H9 (cell line): Measurements from ENCODE around the gene FOXN4. TPM values are rescaled to one million over a fixed set of nuclear protein-coding genes. Genes with fewer than 3 reads are reported as not detected.

Source experiments
- DNase-seq: peaks from one replicate; pipeline ENCODE4 v3.0.0-alpha.2; 2017
- H2AFZ ChIP-seq: one replicate; pipeline ENCODE4 v1.6.1; 2013; ENCODE audit warnings: mild to moderate bottlenecking, low read length, control low read depth, moderate library complexity
- H2AK5ac ChIP-seq: 2 replicates; pipeline ENCODE4 v1.6.1; 2013; ENCODE audit warnings: low read length, control low read depth, mixed read lengths; ENCODE audit not compliant: insufficient read length
- H2BK120ac ChIP-seq: one replicate; pipeline ENCODE4 v1.6.1; 2013; ENCODE audit warnings: low read depth, mild to moderate bottlenecking, low read length, control low read depth, inconsistent platforms; ENCODE audit not compliant: poor library complexity, severe bottlenecking
- H2BK12ac ChIP-seq: 2 replicates; pipeline ENCODE4 v1.6.1; 2013; ENCODE audit warnings: low read length, control low read depth, mixed read lengths, low read depth; ENCODE audit not compliant: insufficient read length
- H2BK15ac ChIP-seq: 2 replicates; pipeline ENCODE4 v1.6.1; 2013; ENCODE audit warnings: low read depth, low read length, control low read depth
- H2BK20ac ChIP-seq: one replicate; pipeline ENCODE4 v1.6.1; 2013; ENCODE audit warnings: low read depth, mild to moderate bottlenecking, low read length, control low read depth, inconsistent platforms; ENCODE audit not compliant: poor library complexity, severe bottlenecking
- H2BK5ac ChIP-seq: 2 replicates; pipeline ENCODE4 v1.6.1; 2013; ENCODE audit warnings: low read length, control low read depth, mixed read lengths; ENCODE audit not compliant: insufficient read length
- H3K14ac ChIP-seq: 2 replicates; pipeline ENCODE4 v1.6.1; 2013; ENCODE audit warnings: low read length, control low read depth; ENCODE audit not compliant: insufficient read depth
- H3K18ac ChIP-seq: 2 replicates; pipeline ENCODE4 v1.6.1; 2013; ENCODE audit warnings: low read depth, mild to moderate bottlenecking, mixed read lengths, low read length, control low read depth; ENCODE audit not compliant: insufficient read length
- H3K23ac ChIP-seq: 2 replicates; pipeline ENCODE4 v1.6.1; 2013; ENCODE audit warnings: low read length, control low read depth, mixed read lengths, low read depth; ENCODE audit not compliant: insufficient read length
- H3K23me2 ChIP-seq: 2 replicates; pipeline ENCODE4 v1.6.1; 2013; ENCODE audit warnings: low read depth, mild to moderate bottlenecking, mixed read lengths, low read length, control low read depth; ENCODE audit not compliant: insufficient read length, poor library complexity, severe bottlenecking
- H3K27ac ChIP-seq: 2 replicates; pipeline ENCODE4 v1.5.1; 2013; ENCODE audit warnings: low read length, control low read depth, mixed read lengths, low read depth; ENCODE audit not compliant: insufficient read length
- H3K27me3 ChIP-seq: 2 replicates; pipeline ENCODE4 v1.6.1; 2013; ENCODE audit warnings: low read length, control low read depth, inconsistent platforms; ENCODE audit not compliant: insufficient read depth
- H3K4ac ChIP-seq: 2 replicates; pipeline ENCODE4 v1.6.1; 2013; ENCODE audit warnings: low read depth, mild to moderate bottlenecking, control low read depth, inconsistent platforms, low read length, moderate library complexity
- H3K4me1 ChIP-seq: 2 replicates; pipeline ENCODE4 v1.6.1; 2013; ENCODE audit warnings: low read length, control low read depth, inconsistent platforms; ENCODE audit not compliant: insufficient read depth
- H3K4me2 ChIP-seq: 2 replicates; pipeline ENCODE4 v1.6.1; 2013; ENCODE audit warnings: low read length, control low read depth, mixed read lengths; ENCODE audit not compliant: insufficient read length, insufficient read depth
- H3K56ac ChIP-seq: 2 replicates; pipeline ENCODE4 v1.6.1; 2013; ENCODE audit warnings: low read depth, mild to moderate bottlenecking, mixed read lengths, low read length, control low read depth; ENCODE audit not compliant: insufficient read length
- H3K79me1 ChIP-seq: 2 replicates; pipeline ENCODE4 v1.6.1; 2013; ENCODE audit warnings: low read depth, mild to moderate bottlenecking, moderate library complexity, low read length, control low read depth, inconsistent platforms; ENCODE audit not compliant: insufficient read depth, poor library complexity, severe bottlenecking
- H3K79me2 ChIP-seq: 2 replicates; pipeline ENCODE4 v1.6.1; 2013; ENCODE audit warnings: low read length, control low read depth, inconsistent platforms; ENCODE audit not compliant: insufficient read depth
- H3K9ac ChIP-seq: 2 replicates; pipeline ENCODE4 v1.6.1; 2013; ENCODE audit warnings: low read length, control low read depth, mixed read lengths; ENCODE audit not compliant: insufficient read length; ENCODE audit errors: extremely low read depth
- H3K9me3 ChIP-seq: one replicate; pipeline ENCODE4 v1.6.1; 2013; ENCODE audit warnings: low read depth, low read length, inconsistent platforms; ENCODE audit not compliant: control insufficient read depth
- H3T11ph ChIP-seq: one replicate; pipeline ENCODE4 v1.6.1; 2013; ENCODE audit warnings: mild to moderate bottlenecking, low read length, control low read depth, inconsistent platforms
- H4K20me1 ChIP-seq: one replicate; pipeline ENCODE4 v1.6.1; 2013; ENCODE audit not compliant: control insufficient read depth, insufficient read length, insufficient read depth
- H4K5ac ChIP-seq: 2 replicates; pipeline ENCODE4 v1.6.1; 2013; ENCODE audit warnings: low read depth, mild to moderate bottlenecking, mixed read lengths, low read length, control low read depth; ENCODE audit not compliant: insufficient read length
- H4K8ac ChIP-seq: replicated peaks from 2 replicates; pipeline ENCODE4 v1.6.1; 2013; ENCODE audit warnings: low read length, control low read depth, mixed read lengths, low read depth; ENCODE audit not compliant: insufficient read length
- H4K91ac ChIP-seq: 2 replicates; pipeline ENCODE4 v1.6.1; 2013; ENCODE audit warnings: low read depth, mild to moderate bottlenecking, moderate library complexity, mixed read lengths, low read length, control low read depth; ENCODE audit not compliant: insufficient read length
- H3K27ac Mint-ChIP-seq, 3 experiments: 2 replicates in 2 of 3; 3 replicates in 1 of 3; pipeline ENCODE4 v1.8.0; 2020 to 2021; ENCODE audit warnings: mixed read lengths in 3 of 3, mild to moderate bottlenecking in 1 of 3, moderate library complexity in 1 of 3
- H3K27me3 Mint-ChIP-seq: 2 replicates; pipeline ENCODE4 v1.8.0; 2021; ENCODE audit warnings: low read depth, mild to moderate bottlenecking, moderate library complexity, mixed read lengths
- H3K36me3 Mint-ChIP-seq, 3 experiments: 2 replicates in 2 of 3; 3 replicates in 1 of 3; pipeline ENCODE4 v1.8.0; 2020 to 2021; ENCODE audit warnings: low read depth in 3 of 3, mixed read lengths in 3 of 3; ENCODE audit not compliant: insufficient read depth in 1 of 3
- H3K4me1 Mint-ChIP-seq, 2 experiments: 2 replicates each; pipeline ENCODE4 v1.8.0; 2020; ENCODE audit warnings: mixed read lengths in 2 of 2
- H3K4me3 Mint-ChIP-seq, 2 experiments: 2 replicates in 1 of 2; 3 replicates in 1 of 2; pipeline ENCODE4 v1.8.0; 2020 to 2021; ENCODE audit warnings: mild to moderate bottlenecking in 2 of 2, mixed read lengths in 2 of 2, moderate library complexity in 1 of 2
- H3K9me3 Mint-ChIP-seq, 2 experiments: 2 replicates in 1 of 2; 3 replicates in 1 of 2; pipeline ENCODE4 v1.8.0; 2020; ENCODE audit warnings: mild to moderate bottlenecking in 2 of 2, mixed read lengths in 2 of 2, moderate library complexity in 1 of 2
- CTCF ChIP-seq: fragments of 200-600 bp; sonication (generic); conservative IDR thresholded peaks from 3 replicates; pipeline ENCODE4 v1.8.0; 2021; ENCODE audit warnings: antibody characterized with exemption, mild to moderate bottlenecking
- WGBS: extraction: QIAGEN DNeasy Blood & Tissue Kit; methylation state at CpG from one replicate; pipeline ENCODE4 v1.1.7; 2013; ENCODE audit warnings: missing lambda C conversion rate, low lambda C conversion rate, mixed read lengths; ENCODE audit not compliant: insufficient read length; ENCODE audit errors: extremely low coverage; 5-methylcytosine and 5-hydroxymethylcytosine counted together
- total RNA-seq: library from RNA; stranded (reverse); gene quantifications from 2 replicates; pipeline ENCODE4 v1.2.1, GENCODE V29; 2021

The FOXN4 gene
- total RNA-seq, 1 experiment from 2014 or later = 0.39 TPM

DNA sequence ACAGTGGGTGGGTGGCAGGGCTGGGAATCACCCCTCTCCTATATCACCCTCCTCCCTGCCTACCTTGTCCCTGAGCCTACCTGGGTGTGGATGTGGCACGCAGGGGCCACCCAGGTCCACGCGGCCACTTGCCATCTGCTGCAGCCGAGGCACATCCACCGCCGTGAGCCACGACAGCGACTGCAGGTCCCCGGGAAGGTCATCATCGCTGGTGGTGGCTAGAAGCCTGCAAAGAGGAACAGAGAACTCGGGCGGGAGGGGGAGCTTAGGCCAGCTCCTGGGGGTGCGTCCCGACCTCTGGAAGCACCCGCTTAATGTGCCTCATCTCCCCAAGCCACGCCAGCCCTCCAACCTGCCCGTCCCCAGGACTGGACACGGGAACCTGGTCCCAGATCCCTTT lies 19.0 kb downstream of the FOXN4 start:
- Histone ChIP-seq H2BK120ac (no peak overlapping the region), H3K4ac (no peak overlapping the region), H3K27ac (no peak overlapping the region), H3T11ph (no peak overlapping the region), H2AK5ac (no peak overlapping the region), H2BK20ac (no peak overlapping the region), H4K8ac (no peak overlapping the region), H4K91ac (no peak overlapping the region), H4K5ac (no peak overlapping the region), H3K4me2 (no peak overlapping the region), H3K56ac (no peak overlapping the region), H3K18ac (no peak overlapping the region), H2AFZ (no peak overlapping the region), H2BK12ac (no peak overlapping the region), H3K27me3 (no peaks in the 10 kb centered on the region), H4K20me1 (no peaks in the 10 kb centered on the region), H3K14ac (no peak overlapping the region), H3K23me2 (no peaks in the 10 kb centered on the region), H2BK15ac (no peak overlapping the region), H3K79me2 (no peaks in the 10 kb centered on the region), H3K4me1 (peaks cover 4% of the 10 kb centered on the region; the same call in 1 of the 2 replicates), H2BK5ac (no peak overlapping the region), H3K79me1 (no peaks in the 10 kb centered on the region), H3K9me3 (no peaks in the 10 kb centered on the region), H3K23ac (no peak overlapping the region), H3K9ac (no peak overlapping the region)
- H3K4me1 Mint-ChIP-seq = peaks cover 8 to 29% of the 10 kb centered on the region in 2 experiments
- no peak for TF ChIP-seq CTCF
- WGBS = no CpG with 5 or more reads among the region's 18 CpGs
- H3K36me3 Mint-ChIP-seq = no peaks in the 10 kb centered on the region
- H3K4me3 Mint-ChIP-seq = no peak overlapping the region
- H3K27me3 Mint-ChIP-seq = peaks cover 3% of the 10 kb centered on the region
- H3K27ac Mint-ChIP-seq = no peak overlapping the region
- DNase-seq = no peak
- no peaks in the 10 kb centered on the region for H3K9me3 Mint-ChIP-seq
